CD4-positive, CD25-positive, alpha-beta regulatory T cell (primary cell): ENCODE data around the gene CAPN13. TPM values are rescaled to one million over a fixed set of nuclear protein-coding genes. Genes with fewer than 3 reads are reported as not detected.
A peak's percentile ranks its signal among the peaks of the same experiment; 100 is the strongest.

Experiments
- ATAC-seq, 2 donors: fragments of 150-1000 bp; cut with Tn5 transposase; one replicate each; pipeline ENCODE4 v1.10.0; 2021; ENCODE audit warnings: low read depth in 2 of 2, moderate number of reproducible peaks in 2 of 2, moderate library complexity in 1 of 2
- DNase-seq, 3 donors: peaks; one replicate each; pipeline versions ENCODE4 v3.0.0 to v3.0.0-alpha.2; 2012 to 2022; ENCODE audit warnings: mixed read lengths in 1 of 3
- H3K27ac ChIP-seq: one replicate; pipeline ENCODE4 v1.7.0; 2013; ENCODE audit warnings: mild to moderate bottlenecking, low read length; ENCODE audit not compliant: insufficient read depth, poor library complexity, severe bottlenecking
- H3K27me3 ChIP-seq: one replicate; pipeline ENCODE4 v1.7.0; 2013; ENCODE audit warnings: low read length; ENCODE audit not compliant: control insufficient read depth, insufficient read depth
- H3K36me3 ChIP-seq: one replicate; pipeline ENCODE4 v1.7.0; 2013; ENCODE audit warnings: mild to moderate bottlenecking, low read length, moderate library complexity; ENCODE audit not compliant: control insufficient read depth, insufficient read depth
- H3K4me1 ChIP-seq: 2 replicates; pipeline ENCODE4 v1.7.0; 2013; ENCODE audit warnings: mild to moderate bottlenecking, low read length; ENCODE audit not compliant: insufficient read depth, control insufficient read depth, poor library complexity, severe bottlenecking
- H3K4me3 ChIP-seq: one replicate; pipeline ENCODE4 v1.7.0; 2013; ENCODE audit warnings: low read depth, mild to moderate bottlenecking, low read length, moderate library complexity
- H3K9me3 ChIP-seq, 2 experiments: 1 replicate in 1 of 2; 2 replicates in 1 of 2; pipeline ENCODE4 v1.7.0; 2013; ENCODE audit warnings: low read length in 2 of 2, mild to moderate bottlenecking in 1 of 2, moderate library complexity in 1 of 2; ENCODE audit not compliant: control insufficient read depth in 2 of 2
- H3K27ac Mint-ChIP-seq, 3 donors: one replicate each; pipeline ENCODE4 v1.8.0; 2020 to 2022; ENCODE audit warnings: mild to moderate bottlenecking in 3 of 3, mixed read lengths in 3 of 3, moderate library complexity in 2 of 3
- H3K27me3 Mint-ChIP-seq: one replicate; pipeline ENCODE4 v1.8.0; 2022; ENCODE audit warnings: mild to moderate bottlenecking, mixed read lengths
- H3K36me3 Mint-ChIP-seq: one replicate; pipeline ENCODE4 v1.8.0; 2020; ENCODE audit warnings: mixed read lengths
- H3K4me1 Mint-ChIP-seq, 4 donors: one replicate each; pipeline ENCODE4 v1.8.0; 2020 to 2022; ENCODE audit warnings: mixed read lengths in 4 of 4, mild to moderate bottlenecking in 1 of 4
- H3K4me3 Mint-ChIP-seq, 4 donors: one replicate each; pipeline ENCODE4 v1.8.0; 2020 to 2022; ENCODE audit warnings: mild to moderate bottlenecking in 4 of 4, mixed read lengths in 4 of 4, moderate library complexity in 3 of 4
- H3K9me3 Mint-ChIP-seq, 7 donors: one replicate each; pipeline ENCODE4 v1.8.0; 2020 to 2022; ENCODE audit warnings: mixed read lengths in 7 of 7, mild to moderate bottlenecking in 3 of 7, moderate library complexity in 2 of 7
- polyA plus RNA-seq, 4 donors: library from polyadenylated mRNA; unstranded; fragments of 300-500 nt; fragmentation: Illumina TruSeq; gene quantifications; one replicate each; pipeline ENCODE4 v1.2.3, GENCODE V29; 2021
- total RNA-seq: library from RNA; stranded (reverse); gene quantifications from one replicate; pipeline ENCODE4 v1.2.3, GENCODE V29; 2022

CAPN13 gene
- total and polyA plus RNA-seq, 5 donors from 2014 or later = not detected

- Histone ChIP-seq H3K4me1 (no peaks in the 10 kb centered on the region), H3K4me3 (no peak overlapping the region), H3K9me3 (no peaks in the 10 kb centered on the region), H3K27me3 (no peaks in the 10 kb centered on the region), H3K36me3 (no peaks in the 10 kb centered on the region), H3K27ac (no peak overlapping the region)
- DNase-seq = no peak
- H3K4me1 Mint-ChIP-seq = peaks cover 0 to 10% (median 2%) of the 10 kb centered on the region in 4 donors
- H3K36me3 Mint-ChIP-seq = no peaks in the 10 kb centered on the region
- no peaks in the 10 kb centered on the region for H3K9me3 Mint-ChIP-seq
- H3K27ac Mint-ChIP-seq = peak overlapping the region in 1 of 3 donors; percentile 36
- H3K27me3 Mint-ChIP-seq = peaks cover 13% of the 10 kb centered on the region
- ATAC-seq = no peak
- no peak overlapping the region for H3K4me3 Mint-ChIP-seq
These were observed 7.9 kb downstream of the CAPN13 start for GRCh38 chr2:30799366-30799765.

DNA sequence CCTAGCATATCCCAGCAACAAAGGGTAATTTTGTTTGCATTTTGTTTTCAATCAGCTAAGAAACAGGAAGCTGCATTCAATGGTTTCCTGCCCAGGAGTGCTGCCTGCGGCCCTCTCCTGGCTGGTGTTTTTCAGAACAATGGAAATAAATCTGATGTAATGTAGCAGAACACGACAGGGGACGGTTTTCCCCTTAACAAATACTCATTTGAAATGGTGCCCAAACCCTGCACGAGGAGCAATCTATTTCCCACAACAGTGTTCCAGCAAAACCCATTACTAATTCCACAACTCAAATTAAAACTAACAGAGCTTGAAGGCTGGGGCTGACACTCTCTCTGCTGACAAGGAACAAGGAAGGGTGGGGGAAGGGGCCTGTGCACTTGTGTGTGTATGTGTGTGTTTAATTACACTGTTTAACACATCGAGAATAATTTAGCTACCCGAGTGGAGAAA, 8.7 kb downstream of the CAPN13 start:
- Mint-ChIP-seq H3K9me3 (no peaks in the 10 kb centered on the region), H3K36me3 (no peaks in the 10 kb centered on the region), H3K4me3 (peak overlapping the region in 1 of 4 donors; percentile 38), H3K27me3 (peaks cover 18% of the 10 kb centered on the region), H3K27ac (no peak overlapping the region), H3K4me1 (peaks cover 0 to 10% (median 2%) of the 10 kb centered on the region in 4 donors)
- Histone ChIP-seq H3K27ac (no peak overlapping the region), H3K9me3 (no peaks in the 10 kb centered on the region), H3K36me3 (no peaks in the 10 kb centered on the region), H3K4me1 (no peaks in the 10 kb centered on the region), H3K4me3 (no peak overlapping the region), H3K27me3 (no peaks in the 10 kb centered on the region)
- ATAC-seq (no peak), DNase-seq (no peak)

DNA sequence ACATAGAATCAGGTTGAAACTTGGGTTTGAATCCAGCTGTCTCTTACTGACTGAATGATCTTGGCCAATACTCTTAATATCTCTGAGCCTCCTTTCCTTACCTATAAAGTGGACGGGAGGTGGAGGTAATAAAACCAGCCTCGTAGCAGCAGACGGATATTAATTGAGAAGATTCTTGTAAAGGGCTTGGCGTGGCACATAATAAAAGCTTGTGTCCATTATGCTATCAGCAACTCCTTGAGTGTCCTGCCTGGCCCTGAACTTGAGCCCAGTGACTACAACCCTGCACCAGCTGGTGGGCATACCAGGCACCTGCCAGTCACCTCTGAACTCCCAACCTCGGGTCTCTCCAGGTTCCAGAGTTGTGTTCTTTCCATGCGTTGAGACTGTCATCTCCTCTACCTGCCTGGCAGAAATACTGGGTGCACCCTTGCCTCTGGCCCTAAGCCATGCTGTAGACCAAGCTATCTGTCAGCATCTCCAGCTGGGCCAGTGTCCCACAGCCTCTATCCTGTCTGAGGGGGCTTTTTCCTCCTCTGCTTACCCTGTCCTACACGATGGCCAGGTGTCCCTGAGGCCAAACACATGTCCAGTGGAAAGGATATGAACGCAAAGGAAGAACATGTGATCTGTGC, 9.7 kb downstream of the CAPN13 start:
- Histone ChIP-seq H3K4me3 (no peak overlapping the region), H3K4me1 (no peaks in the 10 kb centered on the region), H3K27ac (no peak overlapping the region), H3K27me3 (peaks cover 1% of the 10 kb centered on the region), H3K9me3 (no peaks in the 10 kb centered on the region), H3K36me3 (no peaks in the 10 kb centered on the region)
- no peaks in the 10 kb centered on the region for H3K9me3 Mint-ChIP-seq
- H3K27ac Mint-ChIP-seq = no peak overlapping the region
- H3K4me1 Mint-ChIP-seq = peaks cover 0 to 10% (median 2%) of the 10 kb centered on the region in 4 donors
- H3K27me3 Mint-ChIP-seq = peaks cover 26% of the 10 kb centered on the region
- DNase-seq = no peak
- H3K36me3 Mint-ChIP-seq = no peaks in the 10 kb centered on the region
- ATAC-seq = no peak
- no peak overlapping the region for H3K4me3 Mint-ChIP-seq

GRCh38 chr2:30796699-30797098, 10.5 kb downstream of the CAPN13 start:
- ATAC-seq (no peak), DNase-seq (no peak)
- H3K27me3 Mint-ChIP-seq = peaks cover 33% of the 10 kb centered on the region
- Histone ChIP-seq H3K36me3 (no peaks in the 10 kb centered on the region), H3K27ac (no peak overlapping the region), H3K4me3 (no peak overlapping the region), H3K4me1 (no peaks in the 10 kb centered on the region), H3K27me3 (peaks cover 5% of the 10 kb centered on the region), H3K9me3 (no peaks in the 10 kb centered on the region)
- H3K9me3 Mint-ChIP-seq = no peaks in the 10 kb centered on the region
- H3K4me3 Mint-ChIP-seq = no peak overlapping the region
- no peaks in the 10 kb centered on the region for H3K36me3 Mint-ChIP-seq
- H3K27ac Mint-ChIP-seq = no peak overlapping the region
- H3K4me1 Mint-ChIP-seq = peaks cover 0 to 10% (median 2%) of the 10 kb centered on the region in 4 donors

GRCh38 chr2:30792521-30792920, 14.7 kb downstream of the CAPN13 start:
- no peak overlapping the region for H3K4me3 Mint-ChIP-seq
- DNase-seq (no peak), ATAC-seq (no peak)
- H3K27ac Mint-ChIP-seq = no peak overlapping the region
- Histone ChIP-seq H3K4me3 (no peak overlapping the region), H3K27me3 (peaks cover 7% of the 10 kb centered on the region), H3K4me1 (no peaks in the 10 kb centered on the region), H3K9me3 (no peaks in the 10 kb centered on the region), H3K36me3 (no peaks in the 10 kb centered on the region), H3K27ac (no peak overlapping the region)
- no peaks in the 10 kb centered on the region for H3K9me3 Mint-ChIP-seq
- no peaks in the 10 kb centered on the region for H3K4me1 Mint-ChIP-seq
- H3K27me3 Mint-ChIP-seq = peaks cover 42% of the 10 kb centered on the region
- no peaks in the 10 kb centered on the region for H3K36me3 Mint-ChIP-seq

DNA sequence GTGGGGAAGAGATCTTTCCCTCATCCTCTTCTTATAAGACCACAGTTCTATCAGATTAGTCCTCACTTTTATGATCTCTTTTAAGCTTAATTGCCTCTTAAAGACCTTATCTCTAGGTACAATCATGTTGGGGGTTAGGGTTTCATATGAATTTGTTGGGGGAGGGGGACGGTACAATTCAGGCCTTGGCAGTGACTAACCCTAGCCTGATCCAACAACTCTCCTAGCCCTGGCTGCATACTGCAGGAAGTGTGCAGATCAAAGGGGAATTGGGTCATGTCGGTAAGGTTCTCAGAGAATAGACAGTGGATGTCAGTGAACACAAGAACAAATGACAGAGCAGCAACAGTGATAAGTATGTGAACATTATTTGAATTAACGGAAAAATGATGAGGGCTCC, 16.4 kb downstream of the CAPN13 start:
- Histone ChIP-seq H3K9me3 (no peaks in the 10 kb centered on the region), H3K4me1 (no peaks in the 10 kb centered on the region), H3K27ac (no peak overlapping the region), H3K4me3 (no peak overlapping the region), H3K27me3 (peaks cover 7% of the 10 kb centered on the region), H3K36me3 (no peaks in the 10 kb centered on the region)
- no peaks in the 10 kb centered on the region for H3K4me1 Mint-ChIP-seq
- no peaks in the 10 kb centered on the region for H3K9me3 Mint-ChIP-seq
- peaks cover 42% of the 10 kb centered on the region for H3K27me3 Mint-ChIP-seq
- ATAC-seq = no peak
- no peak overlapping the region for H3K4me3 Mint-ChIP-seq
- no peaks in the 10 kb centered on the region for H3K36me3 Mint-ChIP-seq
- no peak overlapping the region for H3K27ac Mint-ChIP-seq
- no peak for DNase-seq

GRCh38 chr2:30789670-30790210, 17.5 kb downstream of the CAPN13 start:
- H3K27me3 ChIP-seq = peaks cover 7% of the 10 kb centered on the region
- H3K9me3 ChIP-seq = no peaks in the 10 kb centered on the region
- no peak for ATAC-seq
- H3K27me3 Mint-ChIP-seq = peaks cover 37% of the 10 kb centered on the region
- no peaks in the 10 kb centered on the region for H3K9me3 Mint-ChIP-seq
- H3K27ac ChIP-seq = no peak overlapping the region
- no peaks in the 10 kb centered on the region for H3K4me1 Mint-ChIP-seq
- no peak overlapping the region for H3K4me3 ChIP-seq
- H3K36me3 Mint-ChIP-seq = no peaks in the 10 kb centered on the region
- no peak overlapping the region for H3K27ac Mint-ChIP-seq
- no peak for DNase-seq
- H3K36me3 ChIP-seq = no peaks in the 10 kb centered on the region
- no peaks in the 10 kb centered on the region for H3K4me1 ChIP-seq
- no peak overlapping the region for H3K4me3 Mint-ChIP-seq
